ENCODE data around the gene CAMK1D. TPM values are rescaled to one million over a fixed set of nuclear protein-coding genes. Genes with fewer than 3 reads are reported as not detected.

CAMK1D gene
- total RNA-seq, 1 donor from 2014 or later, result 36.3 TPM

- no peak overlapping the region for H3K4me3 Mint-ChIP-seq (ENCODE audit: unreplicated experiment)
- H3K9me3 Mint-ChIP-seq (ENCODE audit: low read depth), result no peaks in the 10 kb centered on the region
- peaks cover 19% of the 10 kb centered on the region for H3K4me1 Mint-ChIP-seq (ENCODE audit: low read depth)
- TF ChIP-seq, protein P1, sequence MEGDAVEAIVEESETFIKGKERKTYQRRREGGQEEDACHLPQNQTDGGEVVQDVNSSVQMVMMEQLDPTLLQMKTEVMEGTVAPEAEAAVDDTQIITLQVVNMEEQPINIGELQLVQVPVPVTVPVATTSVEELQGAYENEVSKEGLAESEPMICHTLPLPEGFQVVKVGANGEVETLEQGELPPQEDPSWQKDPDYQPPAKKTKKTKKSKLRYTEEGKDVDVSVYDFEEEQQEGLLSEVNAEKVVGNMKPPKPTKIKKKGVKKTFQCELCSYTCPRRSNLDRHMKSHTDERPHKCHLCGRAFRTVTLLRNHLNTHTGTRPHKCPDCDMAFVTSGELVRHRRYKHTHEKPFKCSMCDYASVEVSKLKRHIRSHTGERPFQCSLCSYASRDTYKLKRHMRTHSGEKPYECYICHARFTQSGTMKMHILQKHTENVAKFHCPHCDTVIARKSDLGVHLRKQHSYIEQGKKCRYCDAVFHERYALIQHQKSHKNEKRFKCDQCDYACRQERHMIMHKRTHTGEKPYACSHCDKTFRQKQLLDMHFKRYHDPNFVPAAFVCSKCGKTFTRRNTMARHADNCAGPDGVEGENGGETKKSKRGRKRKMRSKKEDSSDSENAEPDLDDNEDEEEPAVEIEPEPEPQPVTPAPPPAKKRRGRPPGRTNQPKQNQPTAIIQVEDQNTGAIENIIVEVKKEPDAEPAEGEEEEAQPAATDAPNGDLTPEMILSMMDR (IDR thresholded peaks at IDR 0.05), result no peak
- DNase-seq (ENCODE audit: low spot score), result no peak
- H3K36me3 Mint-ChIP-seq (ENCODE audit: low read depth), result peaks cover 1% of the 10 kb centered on the region
- H3K27ac Mint-ChIP-seq (ENCODE audit: unreplicated experiment), result no peak overlapping the region
- no peaks in the 10 kb centered on the region for H3K27me3 Mint-ChIP-seq (ENCODE audit: low read depth)
Observed at GRCh38 chr10:12513003-12513365, 163.6 kb downstream of the CAMK1D start.

GRCh38 chr10:12513775-12514673, 164.7 kb downstream of the CAMK1D start:
- Mint-ChIP-seq H3K4me3 (ENCODE audit: unreplicated experiment) (no peak overlapping the region), H3K27me3 (ENCODE audit: low read depth) (no peaks in the 10 kb centered on the region), H3K27ac (ENCODE audit: unreplicated experiment) (no peak overlapping the region), H3K4me1 (ENCODE audit: low read depth) (peaks cover 19% of the 10 kb centered on the region), H3K9me3 (ENCODE audit: low read depth) (no peaks in the 10 kb centered on the region), H3K36me3 (ENCODE audit: low read depth) (no peaks in the 10 kb centered on the region)
- TF ChIP-seq, protein P1 (IDR thresholded peaks at IDR 0.05), result no peak
- no peak for DNase-seq (ENCODE audit: low spot score)

- no peaks in the 10 kb centered on the region for H3K27me3 Mint-ChIP-seq (ENCODE audit: low read depth)
- no peak for DNase-seq (ENCODE audit: low spot score)
- no peak overlapping the region for H3K27ac Mint-ChIP-seq (ENCODE audit: unreplicated experiment)
- no peak overlapping the region for H3K4me3 Mint-ChIP-seq (ENCODE audit: unreplicated experiment)
- no peaks in the 10 kb centered on the region for H3K36me3 Mint-ChIP-seq (ENCODE audit: low read depth)
- H3K4me1 Mint-ChIP-seq (ENCODE audit: low read depth), result no peaks in the 10 kb centered on the region
- TF ChIP-seq, protein P1 (IDR thresholded peaks at IDR 0.05), result no peak
- peaks cover 8% of the 10 kb centered on the region for H3K9me3 Mint-ChIP-seq (ENCODE audit: low read depth)
Observed at GRCh38 chr10:12518024-12518423, 168.7 kb downstream of the CAMK1D start.

DNA sequence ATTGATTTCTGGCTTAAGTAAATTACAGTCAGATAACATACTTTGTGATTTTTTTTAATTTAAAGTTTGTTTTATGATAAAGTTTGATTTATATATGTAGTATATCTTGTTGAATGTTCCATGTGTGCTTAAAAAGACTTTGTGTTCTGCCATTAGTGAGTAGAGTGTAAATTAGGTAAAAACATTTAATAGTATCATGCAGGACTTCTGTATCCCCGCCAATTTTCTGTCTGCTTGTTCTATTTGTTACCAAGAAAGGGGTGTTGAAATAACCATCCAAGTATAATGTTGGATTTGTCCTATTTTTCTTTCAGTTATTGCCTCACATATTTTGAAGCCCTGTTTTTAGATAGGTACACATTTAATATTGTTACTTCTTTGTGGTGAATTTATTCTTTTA, 172.1 kb downstream of the CAMK1D start:
- H3K9me3 Mint-ChIP-seq (ENCODE audit: low read depth), result peaks cover 15% of the 10 kb centered on the region
- H3K4me1 Mint-ChIP-seq (ENCODE audit: low read depth), result no peaks in the 10 kb centered on the region
- no peak for DNase-seq (ENCODE audit: low spot score)
- TF ChIP-seq, protein P1 (IDR thresholded peaks at IDR 0.05), result no peak
- H3K4me3 Mint-ChIP-seq (ENCODE audit: unreplicated experiment), result no peak overlapping the region
- H3K27ac Mint-ChIP-seq (ENCODE audit: unreplicated experiment), result no peak overlapping the region
- peaks cover 7% of the 10 kb centered on the region for H3K36me3 Mint-ChIP-seq (ENCODE audit: low read depth)
- no peaks in the 10 kb centered on the region for H3K27me3 Mint-ChIP-seq (ENCODE audit: low read depth)

GRCh38 chr10:12526311-12526710, 177.0 kb downstream of the CAMK1D start:
- TF ChIP-seq, protein P1 (IDR thresholded peaks at IDR 0.05), result no peak
- Mint-ChIP-seq H3K27ac (ENCODE audit: unreplicated experiment) (no peak overlapping the region), H3K36me3 (ENCODE audit: low read depth) (peaks cover 7% of the 10 kb centered on the region), H3K27me3 (ENCODE audit: low read depth) (no peaks in the 10 kb centered on the region), H3K9me3 (ENCODE audit: low read depth) (peaks cover 10% of the 10 kb centered on the region), H3K4me3 (ENCODE audit: unreplicated experiment) (no peak overlapping the region), H3K4me1 (ENCODE audit: low read depth) (peaks cover 9% of the 10 kb centered on the region)
- DNase-seq (ENCODE audit: low spot score), result no peak
